HPDE6-E6E7 (cell line): ENCODE results near the gene BAHCC1.

ENCODE experiments used
- DNase-seq: peaks from one replicate; pipeline ENCODE4 v3.0.0; 2011; ENCODE audit warnings: missing footprints; ENCODE audit errors: extremely low spot score

The BAHCC1 gene

DNA sequence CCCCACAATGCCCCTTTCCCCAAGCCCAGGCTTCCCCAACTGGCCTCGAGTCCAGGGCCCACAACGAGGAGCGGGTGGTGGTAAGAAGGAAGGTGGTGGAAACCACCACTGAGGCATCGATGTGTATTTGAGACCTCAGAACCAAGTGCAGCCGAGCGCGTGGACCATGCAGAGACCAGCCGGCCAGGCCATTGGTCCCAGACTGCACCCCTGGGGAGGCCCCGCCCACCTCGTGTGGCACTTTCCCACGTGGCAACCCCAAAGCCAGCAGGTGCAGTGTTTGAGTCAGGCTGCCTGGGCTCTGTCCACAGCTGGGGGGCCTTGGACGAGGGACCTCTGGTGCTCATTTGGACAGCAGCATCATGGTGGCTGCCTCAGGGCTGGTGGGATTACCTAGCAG lies 28.1 kb upstream of the BAHCC1 start:
- no peak for DNase-seq

DNA sequence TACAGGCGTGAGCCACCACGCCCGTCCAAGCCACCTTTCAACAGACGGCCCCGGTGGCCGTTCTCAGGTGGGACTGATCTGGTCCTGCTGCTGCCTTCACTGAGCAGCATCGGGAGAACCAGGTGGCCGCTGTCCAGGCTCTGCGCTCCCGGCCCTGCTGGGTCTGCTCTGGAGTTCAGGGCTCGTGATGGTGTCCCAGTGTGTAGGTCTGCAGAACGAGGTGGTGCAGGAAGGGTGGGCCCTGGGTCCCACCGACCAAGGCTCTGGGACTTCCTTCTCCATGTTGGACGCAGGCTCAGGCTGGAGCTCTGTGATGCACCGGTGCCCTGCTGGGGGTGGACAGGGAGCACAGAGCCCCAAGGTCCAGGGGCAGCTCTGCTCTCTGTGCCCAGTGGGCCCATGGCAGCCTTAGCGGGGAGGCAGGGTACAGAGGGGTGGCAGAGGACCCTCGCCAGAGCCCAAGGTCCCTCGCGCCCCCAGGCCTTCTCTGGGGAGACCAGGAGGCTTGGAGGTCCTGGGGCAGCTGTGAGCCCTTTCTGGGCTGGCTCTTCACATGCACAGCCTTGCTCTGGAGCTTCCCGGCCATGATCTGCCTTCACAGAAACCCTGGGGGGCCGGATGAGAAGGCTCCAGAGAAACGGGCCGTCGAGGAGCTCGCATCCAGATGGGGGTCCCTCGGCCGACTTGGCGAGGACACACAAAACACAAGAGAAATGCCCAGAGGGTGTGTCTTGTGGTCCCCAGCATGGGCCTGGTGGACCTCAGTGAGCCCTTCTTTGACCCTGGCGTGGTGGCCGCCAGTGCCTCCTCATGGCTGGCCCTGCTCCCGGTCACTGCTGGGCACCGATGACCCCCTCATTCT lies 26.9 kb upstream of the BAHCC1 start:
- no peak for DNase-seq

DNA sequence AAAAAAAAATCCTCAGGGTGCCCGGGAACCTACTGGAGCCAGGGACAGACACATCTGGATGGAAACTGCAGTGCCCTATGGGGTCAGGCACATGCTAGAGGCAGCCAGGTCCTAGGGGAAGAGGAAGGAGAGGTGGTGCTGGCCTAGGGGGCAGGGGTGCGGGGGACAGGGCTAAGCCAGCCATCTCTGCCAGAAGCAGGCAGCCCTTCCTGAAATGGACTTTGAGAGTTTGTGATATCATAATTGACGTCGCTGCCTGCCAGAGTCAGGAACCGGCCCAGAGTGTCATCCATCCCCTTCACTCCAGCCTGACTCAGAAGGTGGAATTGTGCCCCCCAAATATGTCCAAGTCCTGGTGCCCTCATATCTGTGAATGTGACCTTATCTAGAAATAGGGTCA lies 25.0 kb upstream of the BAHCC1 start:
- DNase-seq: no peak

DNA sequence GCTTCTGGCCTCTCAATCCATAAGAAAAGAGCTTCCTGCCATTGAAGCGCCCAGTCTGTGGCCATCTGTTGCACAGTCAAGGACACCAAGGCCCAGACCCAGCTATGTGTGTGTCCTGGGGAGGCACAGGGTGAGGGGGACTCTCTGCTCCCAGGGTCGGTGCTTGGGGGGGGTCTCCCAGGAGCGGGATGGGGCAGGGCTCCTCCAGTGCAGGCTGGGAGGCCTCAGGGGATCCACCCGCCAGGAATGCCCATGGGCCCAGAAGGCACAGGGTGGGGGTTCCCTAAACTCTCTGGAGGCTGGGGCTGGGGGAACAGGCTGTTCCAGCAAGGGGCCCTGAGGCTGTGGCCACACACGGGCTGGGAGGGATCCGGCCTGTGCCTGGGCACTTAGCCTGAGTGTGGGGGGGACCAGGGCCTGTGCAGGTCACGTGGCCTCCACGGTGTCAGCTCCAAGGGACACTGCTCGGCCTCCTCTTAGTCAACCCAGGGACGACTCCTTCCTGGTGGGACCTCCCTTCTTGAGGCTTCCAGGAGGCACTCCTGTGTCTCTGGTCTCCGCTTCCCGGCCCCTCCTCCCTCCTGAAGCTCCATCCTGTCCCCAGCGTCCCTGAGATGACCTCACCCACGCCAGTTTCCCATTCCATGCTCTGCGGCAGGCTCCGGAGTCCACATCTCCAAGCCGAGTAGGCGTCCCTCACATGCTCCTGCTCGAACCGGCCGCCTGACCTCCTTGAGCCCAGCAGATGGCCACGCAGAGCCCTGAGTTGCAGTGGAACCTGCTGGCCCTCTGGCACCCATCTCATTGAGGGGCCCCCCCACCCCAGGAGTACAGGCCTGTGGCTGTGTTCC lies 23.1 kb upstream of the BAHCC1 start:
- no peak for DNase-seq

DNA sequence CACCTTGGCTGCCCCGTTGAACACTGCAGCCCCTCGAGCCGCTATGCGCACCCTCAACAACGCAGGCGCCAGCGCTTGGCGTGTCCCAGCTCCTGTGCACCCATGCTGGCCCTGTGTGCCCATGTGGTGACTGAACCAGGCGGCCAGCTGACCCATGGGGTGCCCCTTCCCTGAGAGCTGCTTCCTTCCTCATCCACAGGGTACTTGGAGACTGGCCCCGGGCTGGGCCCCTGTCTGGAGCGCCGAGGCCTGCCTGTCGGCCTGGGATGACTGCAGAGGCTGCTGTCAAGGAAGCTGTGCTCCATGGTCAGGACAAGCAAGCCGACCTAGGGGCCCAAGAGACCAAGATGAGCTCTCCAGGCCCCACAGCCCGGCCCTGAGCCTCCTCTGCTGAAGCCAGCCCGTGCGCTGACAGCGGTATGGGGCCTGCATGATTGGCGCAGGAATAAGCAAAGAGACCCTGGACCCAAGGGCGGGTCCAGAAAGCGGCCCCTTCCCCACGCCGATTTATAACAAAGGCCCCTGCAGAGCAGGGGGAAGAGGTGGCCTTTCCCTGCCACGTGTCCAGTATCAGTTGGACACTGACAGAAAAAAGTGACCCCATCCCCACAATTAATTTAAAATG lies 21.6 kb upstream of the BAHCC1 start:
- DNase-seq: no peak

DNA sequence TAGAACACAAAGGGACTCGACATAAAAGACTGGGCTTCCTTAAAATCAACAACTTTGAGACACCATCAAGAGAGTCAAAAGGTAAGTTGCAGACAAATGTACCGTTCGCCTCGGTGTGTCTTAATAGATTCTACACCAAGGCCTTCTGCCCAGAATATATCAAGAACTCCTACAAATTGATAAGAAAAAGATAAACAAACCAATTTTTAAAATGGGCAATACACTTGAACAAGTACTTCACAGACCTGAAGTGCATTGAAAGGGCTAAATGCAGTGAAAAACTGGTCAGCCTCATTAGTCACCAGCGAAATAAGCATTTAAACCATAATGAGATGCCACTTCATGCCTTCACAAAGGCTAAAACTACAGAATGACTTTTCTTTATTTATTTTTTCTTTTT lies 20.4 kb upstream of the BAHCC1 start:
- no peak for DNase-seq

DNA sequence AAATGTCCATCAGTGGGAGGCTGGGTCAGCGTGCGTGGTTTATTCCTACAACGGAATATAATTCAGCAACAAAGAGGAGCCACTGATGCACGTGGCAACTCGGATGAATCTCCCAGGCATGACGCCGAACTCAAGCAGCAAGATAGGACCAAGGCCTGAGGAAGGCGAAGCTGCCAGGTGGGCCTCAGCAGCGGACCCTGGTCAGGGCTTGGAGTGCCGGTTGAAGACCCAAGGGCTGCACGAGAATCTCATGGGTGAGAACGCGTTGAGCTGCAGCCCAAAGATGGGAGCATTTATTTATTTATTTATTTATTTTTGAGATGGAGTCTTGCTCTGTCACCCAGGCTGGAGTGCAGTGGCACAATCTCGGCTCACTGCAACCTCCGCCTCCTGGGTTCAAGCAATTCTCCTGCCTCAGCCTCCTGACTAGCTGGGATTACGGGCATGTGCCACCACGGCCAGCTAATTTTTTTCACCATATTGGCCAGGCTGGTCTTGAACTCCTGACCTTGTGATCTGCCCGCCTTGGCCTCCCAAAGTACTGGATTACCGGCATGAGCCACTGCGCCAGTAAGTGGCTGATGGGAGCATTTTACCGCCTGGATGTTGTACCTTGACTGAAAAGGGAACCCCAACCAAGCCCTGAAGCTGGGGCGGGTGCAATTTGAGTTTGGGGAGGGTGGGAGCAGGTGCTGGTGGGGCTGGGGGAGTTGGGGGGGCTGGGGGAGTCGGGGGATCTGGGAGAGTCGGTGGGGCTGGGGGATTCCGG lies 18.1 kb upstream of the BAHCC1 start:
- DNase-seq: no peak

DNA sequence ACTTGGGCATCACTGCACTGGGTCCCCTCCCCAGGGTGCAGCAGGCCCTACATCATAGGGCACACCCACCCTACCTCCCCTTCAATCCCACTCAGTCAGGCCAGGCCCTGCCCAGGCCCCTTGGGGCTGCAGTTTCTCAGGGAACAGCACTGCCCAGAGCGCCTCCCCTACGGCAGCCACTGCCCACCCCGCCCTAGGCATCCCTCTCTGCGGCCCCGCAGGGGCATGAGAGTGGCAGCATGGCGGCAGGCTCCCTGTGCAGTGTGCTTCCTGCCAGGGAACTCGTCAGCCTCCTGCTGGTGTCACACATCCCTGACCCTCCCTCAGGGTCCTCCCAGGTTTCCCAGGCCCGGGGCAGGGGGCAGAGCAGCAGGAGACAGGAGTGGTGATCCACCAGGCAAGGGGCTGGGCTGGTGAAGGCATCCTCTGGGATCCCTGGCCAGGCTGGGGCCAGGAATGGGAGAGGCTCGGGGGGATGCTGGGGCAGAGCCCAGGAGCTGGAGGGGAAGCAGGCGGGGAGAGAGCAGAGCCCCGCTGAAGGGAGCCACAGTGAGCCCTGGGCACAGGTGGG lies 16.2 kb upstream of the BAHCC1 start:
- no peak for DNase-seq

DNA sequence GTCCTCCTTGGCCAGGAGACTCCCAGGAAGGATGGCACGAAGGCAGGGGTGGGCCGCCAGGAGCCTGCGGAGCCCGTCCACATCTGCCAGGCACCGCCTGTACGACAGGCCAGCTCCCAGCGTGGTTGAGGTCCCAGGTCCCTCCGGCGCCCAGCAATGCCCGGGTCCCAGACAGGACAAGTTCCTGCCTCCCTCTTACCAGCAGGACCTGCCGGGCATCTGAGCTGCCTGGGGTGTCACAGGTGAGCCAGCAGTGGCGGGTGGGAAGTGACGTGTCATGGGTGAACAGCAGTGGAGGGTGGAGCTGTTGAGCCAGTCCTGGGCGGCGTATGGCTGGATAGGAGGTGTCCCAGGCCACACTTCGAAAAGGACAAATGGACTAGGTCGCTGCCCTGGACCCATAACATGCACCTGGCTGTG lies 15.7 kb upstream of the BAHCC1 start:
- peak; percentile 86 for DNase-seq

DNA sequence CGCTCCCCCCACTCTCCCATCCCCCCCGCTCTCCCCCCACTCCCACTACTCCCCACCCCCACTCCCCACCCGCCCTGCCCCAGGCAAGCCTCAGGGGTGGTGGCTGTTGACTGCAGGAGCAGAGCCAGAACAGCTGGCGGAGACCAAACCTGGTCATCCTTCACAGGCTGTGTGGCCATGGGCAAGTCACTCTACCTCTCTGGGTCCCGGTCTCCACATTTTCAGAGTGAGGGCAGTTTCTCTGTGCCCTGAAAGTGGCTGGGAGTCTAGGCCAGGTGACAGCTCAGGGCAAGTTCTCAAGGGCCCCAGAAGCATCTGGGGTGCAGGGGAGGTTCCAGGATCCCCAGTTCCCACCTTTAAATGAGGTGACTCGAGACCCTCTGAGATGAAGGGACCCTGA lies 15.1 kb upstream of the BAHCC1 start:
- DNase-seq: no peak

DNA sequence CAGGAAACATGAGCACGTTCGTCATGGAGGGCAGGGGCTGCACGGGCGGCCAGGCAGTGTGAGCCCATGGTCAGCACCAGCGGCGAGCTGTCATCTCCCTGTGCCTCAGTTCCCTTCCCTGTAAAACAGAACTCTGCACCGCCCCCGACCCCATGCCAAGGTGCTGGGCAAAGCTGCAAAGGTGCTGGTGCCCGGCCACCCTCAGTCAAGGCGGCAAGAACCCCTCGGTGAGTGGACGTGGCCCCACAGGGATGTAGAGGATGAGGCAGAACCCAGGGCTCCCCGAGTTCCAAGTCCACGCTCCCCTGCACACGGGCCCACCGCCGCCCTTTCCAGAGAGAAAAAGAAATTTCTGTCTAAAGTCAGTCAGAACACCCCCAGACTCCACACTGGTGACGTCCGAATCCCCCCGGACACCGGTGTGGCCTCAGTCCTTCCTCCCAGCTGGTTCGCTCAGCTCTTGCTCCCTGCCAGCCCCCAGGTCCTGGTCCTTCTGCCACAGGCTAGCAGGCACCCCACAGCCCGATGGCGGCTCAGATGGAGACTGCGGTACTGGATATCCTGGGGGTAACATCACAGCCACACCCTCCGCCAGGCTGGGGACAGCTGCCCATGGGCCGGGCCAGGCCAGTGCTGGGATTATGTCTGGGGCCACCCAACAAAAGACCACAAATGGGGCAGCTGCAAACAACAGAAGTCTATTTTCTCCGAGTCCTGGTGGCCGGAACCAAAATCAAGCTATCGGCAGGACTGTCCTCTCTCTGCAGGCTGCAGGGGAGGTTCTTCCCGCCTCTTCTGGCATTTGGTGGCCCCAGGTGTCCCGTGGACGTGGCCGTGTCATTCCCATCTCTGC lies 14.4 kb upstream of the BAHCC1 start:
- DNase-seq: no peak

DNA sequence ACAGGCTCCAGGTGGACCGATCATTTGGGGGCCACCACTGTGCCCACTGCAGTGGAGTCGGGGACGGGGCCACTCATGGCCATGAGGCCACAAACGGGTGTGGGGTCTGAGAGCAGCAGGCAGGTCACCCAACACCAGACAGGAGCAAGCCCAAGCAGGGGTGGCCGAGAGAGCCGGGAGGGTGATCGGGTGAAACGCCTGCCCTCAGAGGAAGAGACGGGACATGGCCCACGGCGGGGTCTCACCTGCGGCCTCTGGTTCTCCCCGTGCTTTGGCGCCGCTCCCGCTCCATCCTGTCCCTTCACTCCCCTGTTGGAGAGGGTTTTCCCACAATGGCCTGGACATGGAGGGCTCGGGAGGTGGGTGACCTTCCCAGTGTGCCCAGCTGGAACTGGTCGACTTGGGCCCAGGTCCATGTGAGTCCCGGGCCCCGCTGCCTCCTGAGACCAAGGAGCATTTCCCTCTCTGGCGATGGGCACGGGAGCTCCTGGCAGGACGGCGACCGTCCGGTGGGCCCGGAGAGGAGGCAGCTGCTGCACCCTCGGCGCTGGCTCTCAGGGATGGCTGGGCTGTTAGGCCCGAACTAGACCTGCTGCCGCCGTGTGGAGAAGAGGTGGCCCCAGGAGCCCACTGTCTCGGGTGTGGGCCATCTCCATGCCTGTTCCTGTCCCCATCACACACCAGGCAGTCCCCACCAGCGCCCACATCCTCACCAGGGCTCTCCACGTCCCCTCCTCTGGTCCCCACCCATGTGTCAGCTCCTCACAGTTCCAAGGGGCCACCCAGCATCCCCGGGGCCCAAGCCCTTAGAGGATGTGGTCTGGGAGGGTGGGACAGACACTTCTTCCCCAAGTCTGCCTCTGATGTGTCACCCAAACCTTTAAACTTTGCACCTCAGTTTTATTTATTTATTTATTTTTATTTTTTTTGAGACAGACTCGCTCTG lies 13.4 kb upstream of the BAHCC1 start:
- no peak for DNase-seq

DNA sequence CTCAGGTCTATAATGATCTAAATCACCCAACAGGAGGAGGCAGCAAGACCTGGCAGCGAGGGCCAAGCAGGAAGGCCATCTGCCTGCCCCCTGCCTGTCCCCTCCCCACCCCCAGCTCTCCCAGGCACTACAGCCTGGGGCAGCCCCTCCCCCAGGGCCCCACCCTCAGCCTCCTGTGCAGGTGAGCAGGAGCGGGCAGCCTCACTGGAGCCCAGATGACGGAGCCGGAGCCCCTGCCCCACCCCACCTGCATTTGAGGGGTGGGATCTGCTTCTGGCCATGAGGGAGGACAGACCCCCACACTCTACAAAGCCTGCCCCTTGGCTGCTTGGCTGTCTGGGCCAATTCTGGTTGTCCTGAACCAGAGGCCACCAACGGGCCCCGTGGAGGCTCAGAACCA lies 12.4 kb upstream of the BAHCC1 start:
- no peak for DNase-seq

DNA sequence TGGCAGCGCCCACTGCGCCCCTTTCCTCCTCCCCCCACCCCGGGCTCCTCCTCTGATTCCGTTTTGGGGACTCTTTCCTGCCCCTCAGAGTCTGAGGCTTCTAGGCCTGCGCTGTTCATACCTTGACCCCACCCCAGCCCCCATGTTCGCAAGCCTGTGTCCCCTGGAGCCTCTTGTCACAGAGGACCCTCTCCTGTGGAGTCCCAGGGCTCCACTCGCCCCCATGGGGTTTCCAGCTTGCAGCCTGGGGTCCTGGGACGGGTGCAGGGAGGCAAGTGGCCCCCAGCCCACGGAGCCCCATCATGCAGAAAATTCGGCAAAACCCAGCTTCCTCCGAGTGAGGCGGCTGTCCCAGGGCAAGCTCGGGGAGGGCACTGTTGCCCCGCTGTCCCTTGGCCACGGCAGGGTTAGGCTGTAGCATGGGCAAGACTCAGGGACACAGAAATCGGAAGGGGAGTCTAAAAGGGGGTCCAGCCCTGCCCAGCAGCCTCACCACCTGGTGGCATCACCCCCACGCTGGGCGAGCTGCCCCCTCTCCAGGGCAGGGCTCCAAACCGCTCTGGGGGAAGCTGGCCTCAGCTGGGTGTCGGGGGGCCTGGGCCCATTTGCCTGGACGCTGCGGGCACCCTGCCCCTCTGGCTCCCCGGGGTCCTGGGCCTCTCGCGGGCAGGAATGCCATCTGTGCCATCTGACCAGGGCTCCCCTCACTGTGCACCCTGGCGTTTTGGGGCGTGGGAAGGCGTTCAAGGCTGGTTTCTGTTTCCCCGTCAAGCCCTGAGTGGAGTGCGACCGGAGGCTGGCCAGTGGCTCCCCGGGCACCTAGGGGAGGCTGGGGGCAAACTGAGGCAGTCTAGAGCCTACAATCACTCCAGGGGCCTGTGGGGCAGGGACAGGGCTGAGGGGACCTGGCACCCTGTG lies 11.5 kb upstream of the BAHCC1 start:
- DNase-seq: no peak

DNA sequence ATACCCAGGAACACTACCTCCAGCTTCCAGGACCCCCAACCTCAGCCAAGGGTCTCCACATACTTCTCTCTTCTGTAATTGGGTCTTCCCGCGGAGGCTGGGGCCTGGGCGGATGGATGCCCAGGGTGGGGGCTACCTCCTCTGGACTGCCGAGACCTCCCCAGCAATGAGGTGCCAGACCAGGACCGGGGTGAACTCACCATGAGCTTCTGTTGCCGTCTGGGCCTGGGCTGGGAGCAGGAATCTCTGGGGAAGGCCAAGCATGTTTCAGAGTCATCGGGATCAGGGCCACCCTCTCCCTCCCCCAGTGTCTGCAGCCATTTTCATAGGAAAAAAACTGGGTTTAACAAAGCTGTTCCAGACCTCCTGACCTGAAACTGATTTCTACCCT lies 10.3 kb upstream of the BAHCC1 start:
- no peak for DNase-seq

DNA sequence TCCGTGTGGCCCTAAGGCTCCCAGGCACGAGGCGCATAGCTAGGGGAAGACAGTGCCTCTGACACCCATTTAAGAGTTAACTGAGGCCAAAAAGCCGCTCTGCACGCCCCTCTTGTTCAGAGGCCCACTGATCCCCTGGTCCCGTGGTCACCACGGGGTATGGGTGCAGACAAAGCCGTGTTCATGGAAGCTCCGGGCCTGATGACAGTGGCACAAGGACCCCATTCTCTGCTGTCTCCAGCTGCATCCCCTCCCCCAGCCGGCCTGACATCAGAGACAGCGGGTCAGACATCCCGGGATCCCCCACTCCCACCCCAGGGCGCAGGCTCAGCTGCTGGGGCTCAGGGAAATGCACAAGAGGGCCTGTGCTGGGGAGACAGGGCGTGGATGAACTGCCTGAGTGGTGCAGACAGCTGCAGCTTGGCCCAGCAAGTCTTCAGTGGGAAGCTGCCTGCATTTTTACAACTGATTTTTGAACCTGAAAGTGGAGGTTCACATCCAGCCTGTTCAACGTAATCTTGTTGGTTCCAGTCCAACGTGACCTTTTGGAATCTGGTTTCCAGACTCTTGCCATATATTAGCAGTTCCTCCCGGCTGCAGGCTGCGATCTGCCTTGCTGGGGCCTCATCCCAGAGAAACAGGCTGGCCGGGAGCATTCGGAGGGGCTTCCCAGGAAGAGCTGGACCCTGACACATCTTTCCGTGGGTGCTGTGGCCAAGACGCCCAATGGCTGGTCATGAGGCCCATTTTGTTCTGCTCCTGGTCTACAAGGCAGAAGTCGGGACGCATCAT lies 9.7 kb upstream of the BAHCC1 start:
- DNase-seq: no peak

DNA sequence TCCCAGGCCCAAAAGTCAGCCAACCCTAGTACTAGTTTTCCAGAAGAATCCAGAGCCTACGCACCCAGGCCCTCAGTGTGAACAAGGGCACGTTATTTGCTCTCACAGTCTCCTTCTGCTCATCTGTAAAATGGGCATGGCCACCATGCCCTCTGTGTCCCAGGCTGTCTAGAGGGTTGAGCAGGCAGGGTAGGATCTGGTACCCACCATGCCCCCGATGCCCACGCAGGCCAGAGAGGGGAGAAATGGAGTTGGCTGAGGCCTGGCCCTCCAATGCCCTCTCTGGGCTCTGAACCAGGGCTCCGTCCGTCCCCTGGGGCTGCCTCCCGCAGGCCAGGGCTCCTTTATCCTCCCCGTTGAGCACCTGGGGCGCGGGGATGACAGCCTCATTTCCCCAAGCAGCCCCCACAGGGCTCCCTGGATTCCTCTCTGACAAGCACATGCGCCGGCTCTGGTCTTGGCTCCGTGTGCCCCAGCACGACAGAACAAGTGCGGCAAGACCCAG lies 9.1 kb upstream of the BAHCC1 start:
- DNase-seq: no peak
